AML-193 (cell line): Measurements from ENCODE around the gene SERPINB10.

Source experiments
- DNase-seq, 2 experiments: peaks; one replicate each; lab custom pipeline; 2025; lab: John Stamatoyannopoulos, UW

SERPINB10 gene

GRCh38 chr18:63947051-63947790, 39.5 kb downstream of the SERPINB10 start:
- DNase-seq = no peak

- no peak for DNase-seq
Observed at GRCh38 chr18:63949068-63949737, 41.4 kb downstream of the SERPINB10 start, which contains the start of gene HMSD. Gene HMSD, plus strand, starts transcription at chr18:63949301. Its CDS starts 4,155 bp downstream, at chr18:63953456.

GRCh38 chr18:63951302-63951705, 43.5 kb downstream of the SERPINB10 start:
- peak; percentile 29 to 40 for DNase-seq

GRCh38 chr18:63953811-63954210, 46.1 kb downstream of the SERPINB10 start:
- DNase-seq = no peak

GRCh38 chr18:63956755-63957154, 49.0 kb downstream of the SERPINB10 start:
- no peak for DNase-seq

- DNase-seq = no peak
Observed at GRCh38 chr18:63960891-63961290, 53.1 kb downstream of the SERPINB10 start.

- DNase-seq = no peak
Observed at GRCh38 chr18:63961435-63961980, 53.8 kb downstream of the SERPINB10 start.

- peak; percentile 36 to 66 for DNase-seq
Observed at GRCh38 chr18:63962137-63962536, 54.4 kb downstream of the SERPINB10 start.

- DNase-seq = peak; percentile 84 to 86
Observed at GRCh38 chr18:63963615-63964256, 56.0 kb downstream of the SERPINB10 start.

GRCh38 chr18:63964908-63965307, 57.1 kb downstream of the SERPINB10 start:
- no peak for DNase-seq

- DNase-seq = no peak
Observed at GRCh38 chr18:63965716-63966330, 58.1 kb downstream of the SERPINB10 start.

- DNase-seq = peak; percentile 86 to 90
Observed at GRCh38 chr18:63969942-63970808, 62.4 kb downstream of the SERPINB10 start, which contains the start of gene SERPINB8. Gene SERPINB8, plus strand, starts transcription at chr18:63970081. Its CDS starts 8,228 bp downstream, at chr18:63978309.

- no peak for DNase-seq
Observed at GRCh38 chr18:63970809-63971205, 63.0 kb downstream of the SERPINB10 start.

GRCh38 chr18:63971320-63972001, 63.7 kb downstream of the SERPINB10 start:
- DNase-seq = no peak

GRCh38 chr18:63972002-63972376, 64.2 kb downstream of the SERPINB10 start:
- no peak for DNase-seq

- DNase-seq = peak; percentile 61 to 69
Observed at GRCh38 chr18:63974991-63975390, 67.2 kb downstream of the SERPINB10 start.

- DNase-seq = peak; percentile 32 to 56
Observed at GRCh38 chr18:63975628-63976027, 67.9 kb downstream of the SERPINB10 start.

GRCh38 chr18:63977040-63977439, 69.3 kb downstream of the SERPINB10 start:
- no peak for DNase-seq

- DNase-seq = peak; percentile 70 to 75
Observed at GRCh38 chr18:63979409-63979920, 71.7 kb downstream of the SERPINB10 start.

- DNase-seq = no peak
Observed at GRCh38 chr18:63980027-63980426, 72.3 kb downstream of the SERPINB10 start.
